NOMO-1 (cell line): ENCODE results near the gene UBXN11.

Experiments
- DNase-seq, 2 experiments: peaks; one replicate each; lab custom pipeline; 2025; ENCODE audit not compliant: unreplicated experiment in 2 of 2; lab: John Stamatoyannopoulos, UW

UBXN11 gene

DNA sequence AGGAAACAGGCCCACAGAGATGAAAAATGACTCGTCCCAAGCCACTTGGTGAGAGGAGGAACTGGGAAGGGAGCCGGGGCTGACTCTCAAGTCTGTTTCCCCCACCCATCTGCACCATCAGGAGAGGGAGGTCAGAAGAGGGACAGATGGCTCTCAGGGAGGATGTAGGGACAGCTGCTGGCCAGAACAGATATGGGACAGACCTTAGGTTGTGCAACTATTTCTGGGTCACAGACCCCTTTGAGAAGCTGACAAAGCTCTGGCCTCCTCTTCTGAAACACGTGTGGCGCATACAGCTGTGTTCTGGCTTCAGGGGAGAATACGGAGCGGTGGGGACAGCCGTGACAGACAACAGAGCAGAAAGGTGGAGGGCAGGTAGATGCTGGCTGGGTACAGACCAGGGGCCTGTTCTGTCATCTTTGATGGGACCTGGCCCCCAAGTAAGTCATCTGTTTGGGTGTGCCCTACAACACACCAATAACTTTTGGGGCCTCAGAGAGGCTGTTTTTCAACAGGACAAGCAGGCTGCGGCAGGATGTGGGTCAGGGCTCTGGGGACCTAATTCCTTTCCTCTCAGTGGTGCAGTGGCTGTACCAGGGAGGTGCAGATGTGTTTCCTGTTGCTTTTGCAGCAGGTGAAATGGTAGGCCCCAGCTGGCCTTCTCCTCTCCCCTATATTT, 19.3 kb downstream of the UBXN11 start:
- peak in 1 of 2 experiments; percentile 16 for DNase-seq

DNA sequence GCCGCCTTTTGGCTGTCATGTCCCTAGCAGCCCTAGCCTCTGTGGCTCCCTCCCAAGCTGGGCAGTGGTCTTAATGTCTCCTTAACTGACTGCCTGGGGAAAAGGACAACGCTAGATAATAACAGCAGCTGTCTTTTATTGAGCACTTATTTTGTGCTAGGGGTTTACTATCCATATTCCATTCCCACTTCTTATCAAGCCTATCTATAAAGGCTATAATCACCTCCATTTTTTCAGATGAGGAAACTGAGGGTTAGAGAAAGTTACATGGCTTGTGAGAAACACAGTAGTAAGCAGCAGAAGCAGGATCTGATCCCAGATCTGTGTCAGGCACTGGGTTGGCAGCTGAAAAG, 20.4 kb downstream of the UBXN11 start:
- no peak for DNase-seq

DNA sequence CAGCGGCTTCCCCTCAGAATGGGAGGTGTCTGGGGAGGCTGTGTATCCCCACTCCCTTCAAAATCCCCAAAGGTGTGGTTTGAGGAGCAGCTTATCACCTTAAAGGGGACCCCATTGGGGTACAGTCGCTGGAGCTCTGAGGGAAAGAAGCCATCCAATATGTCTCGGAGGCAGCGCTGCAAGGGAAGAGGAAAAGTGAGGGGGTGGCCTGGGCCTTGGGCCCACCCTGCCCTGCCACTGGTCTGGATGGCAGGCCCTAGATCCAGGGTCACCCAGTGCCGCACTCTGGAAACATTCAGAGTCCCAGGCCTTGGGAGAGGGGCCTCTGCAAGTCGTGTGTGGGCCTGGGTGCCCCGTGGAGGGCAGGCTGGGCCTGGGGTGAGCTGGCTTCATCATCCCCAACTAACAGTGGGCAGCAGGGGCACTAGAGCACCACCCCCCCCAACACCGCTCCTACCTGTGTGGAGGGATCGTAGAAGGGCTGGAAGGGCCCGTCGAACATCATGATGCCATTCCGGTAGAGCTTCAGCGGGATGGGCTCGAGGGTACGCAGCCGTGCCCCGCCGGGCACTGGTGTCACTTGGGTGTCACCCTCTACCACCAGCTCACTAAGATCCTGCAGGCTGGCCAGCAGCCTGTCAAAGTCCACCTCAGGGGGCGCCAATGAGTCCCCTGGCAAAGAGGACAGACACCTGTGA, 20.9 kb downstream of the UBXN11 start:
- DNase-seq = no peak

DNA sequence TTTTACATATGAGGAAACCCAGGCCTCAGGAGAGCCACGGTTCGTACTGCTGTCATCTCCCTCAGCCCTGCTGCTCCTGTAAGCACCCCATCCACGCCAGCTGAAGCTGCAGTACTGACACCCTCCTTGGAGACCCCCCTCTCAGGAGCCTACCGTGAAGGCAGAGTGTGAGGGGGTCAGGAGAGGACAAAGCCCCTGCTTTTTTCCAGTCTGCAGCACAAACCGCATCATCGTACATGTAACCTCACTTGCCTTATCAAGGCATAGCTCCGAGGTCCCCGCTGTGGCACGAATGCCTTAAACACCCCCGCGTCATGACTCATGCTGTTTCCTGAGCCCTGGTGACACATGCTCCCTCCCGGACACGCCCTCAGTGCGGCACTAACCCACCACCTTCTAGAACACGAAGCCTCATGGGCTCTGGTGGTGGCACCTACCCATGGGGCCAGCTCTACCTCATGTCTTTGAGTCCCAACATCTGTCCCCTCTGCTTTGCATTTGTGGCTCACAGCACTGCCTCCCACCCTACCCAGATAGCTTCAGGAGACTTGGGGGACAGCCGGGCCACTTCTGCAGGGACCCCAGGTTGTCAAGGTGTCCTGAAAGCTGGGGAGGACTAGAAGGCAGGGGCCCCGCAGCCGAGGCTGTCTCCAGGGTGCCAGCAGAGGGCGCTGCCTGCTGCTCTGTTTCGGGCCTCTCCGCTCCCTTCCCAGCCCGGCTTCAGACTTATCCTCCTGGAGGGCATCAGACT, 21.7 kb downstream of the UBXN11 start:
- peak; percentile 85 to 91 for DNase-seq

DNA sequence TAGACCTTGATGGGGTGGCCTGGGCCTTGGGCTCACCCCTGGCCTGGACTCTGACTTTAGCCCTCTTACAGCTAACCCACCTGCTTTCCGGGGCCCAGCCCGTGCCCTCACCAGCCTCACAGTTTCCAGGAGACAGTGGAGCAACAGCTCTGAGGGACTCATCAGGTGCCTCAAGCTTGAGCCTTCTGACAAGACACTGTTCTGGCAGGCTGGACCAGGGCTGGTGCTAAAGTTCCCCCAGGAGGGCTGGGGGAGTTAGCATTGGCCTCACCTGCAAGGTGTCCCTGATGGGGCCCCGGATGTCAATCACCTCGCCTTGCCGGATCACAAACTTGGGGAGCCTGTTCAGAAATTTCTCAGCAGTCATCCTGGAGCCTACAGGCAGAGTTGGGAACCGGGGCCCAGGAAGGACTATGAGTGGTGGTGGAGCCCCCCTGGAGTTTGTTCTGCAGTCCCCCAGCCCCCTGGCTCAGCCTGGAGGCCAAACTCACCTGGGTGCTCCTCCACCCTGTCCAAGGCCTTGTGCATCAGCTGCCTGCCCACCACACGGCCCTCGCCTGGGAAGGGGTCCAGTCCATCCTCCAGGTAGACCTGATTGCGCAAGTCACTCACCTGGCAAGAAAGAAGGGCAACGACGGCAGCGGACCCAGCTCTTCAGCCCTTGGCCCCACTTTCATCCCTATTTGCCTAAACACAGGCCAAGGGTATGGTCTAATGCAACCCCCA, 22.4 kb downstream of the UBXN11 start:
- DNase-seq = no peak

DNA sequence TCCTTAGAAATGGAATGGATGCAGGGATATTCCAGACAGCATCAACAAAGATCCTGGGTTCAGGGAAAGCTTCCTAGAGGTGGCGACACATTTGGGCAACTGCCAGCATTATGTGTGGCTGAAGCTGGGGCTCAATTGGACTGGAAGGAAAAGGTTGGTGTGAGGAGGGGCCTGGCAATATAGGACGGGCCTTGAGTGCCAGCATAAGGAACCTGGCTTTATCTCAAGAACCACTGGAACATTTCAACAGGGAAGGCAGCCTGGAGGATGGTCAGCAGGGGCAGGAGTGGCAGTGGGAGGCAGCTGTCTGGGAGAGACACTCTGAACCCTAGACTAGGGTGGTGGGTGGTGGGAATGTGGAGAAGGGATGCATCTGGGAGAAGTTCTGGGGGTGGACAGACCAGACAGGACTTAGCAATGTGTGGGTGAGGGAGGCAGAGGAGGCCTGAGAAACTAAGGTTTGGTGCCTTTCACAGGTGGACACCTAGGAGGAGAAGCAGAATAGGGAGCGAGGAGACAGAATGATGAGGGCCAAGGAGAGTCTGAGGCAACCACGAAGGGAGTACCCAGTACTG, 23.1 kb downstream of the UBXN11 start:
- DNase-seq = no peak

DNA sequence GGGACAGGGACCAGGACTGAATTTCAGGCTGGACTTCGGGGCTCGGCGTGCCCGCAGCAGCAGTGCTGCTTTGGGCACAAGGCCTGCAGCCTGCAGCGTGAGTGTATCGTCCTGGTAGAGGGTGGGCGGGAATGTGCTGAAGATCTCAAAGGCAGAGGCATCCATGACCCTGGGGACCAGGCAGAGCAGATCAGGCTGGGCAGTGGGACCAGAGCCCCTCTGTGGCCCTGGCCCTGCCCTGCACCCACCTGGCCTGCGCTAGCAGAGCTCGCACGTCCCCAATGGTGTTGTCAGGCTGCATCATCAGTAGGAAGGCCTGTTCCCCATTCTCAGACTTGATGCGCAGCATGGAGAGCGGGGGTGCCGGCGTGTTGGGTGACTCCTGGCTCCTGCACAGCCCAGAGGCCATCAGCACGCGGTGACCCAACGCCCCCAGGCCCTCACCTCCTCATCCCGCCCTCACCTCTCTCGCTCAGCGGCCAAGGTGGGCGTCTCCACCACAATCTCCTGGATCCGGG, 24.0 kb downstream of the UBXN11 start:
- DNase-seq = no peak

DNA sequence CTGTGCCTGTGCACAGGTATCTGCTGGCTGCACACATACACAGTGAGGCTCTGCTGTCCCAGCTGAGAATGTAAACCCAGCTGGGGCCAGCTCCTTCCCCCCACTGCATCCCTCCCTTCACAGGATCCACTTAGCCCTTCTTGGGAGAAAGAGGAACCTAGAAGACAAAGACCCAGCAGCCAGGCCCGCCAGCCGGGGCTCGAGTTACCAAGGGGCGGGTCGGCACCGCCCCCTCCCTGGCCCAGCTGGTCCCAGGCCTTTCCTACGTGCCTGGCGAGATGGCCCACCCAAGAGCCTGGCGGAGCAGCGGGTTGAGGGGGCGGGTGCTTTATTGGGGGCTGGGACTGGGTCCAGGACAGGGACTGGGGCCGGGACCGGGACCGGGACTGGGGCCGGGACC, 24.5 kb downstream of the UBXN11 start:
- DNase-seq = no peak

DNA sequence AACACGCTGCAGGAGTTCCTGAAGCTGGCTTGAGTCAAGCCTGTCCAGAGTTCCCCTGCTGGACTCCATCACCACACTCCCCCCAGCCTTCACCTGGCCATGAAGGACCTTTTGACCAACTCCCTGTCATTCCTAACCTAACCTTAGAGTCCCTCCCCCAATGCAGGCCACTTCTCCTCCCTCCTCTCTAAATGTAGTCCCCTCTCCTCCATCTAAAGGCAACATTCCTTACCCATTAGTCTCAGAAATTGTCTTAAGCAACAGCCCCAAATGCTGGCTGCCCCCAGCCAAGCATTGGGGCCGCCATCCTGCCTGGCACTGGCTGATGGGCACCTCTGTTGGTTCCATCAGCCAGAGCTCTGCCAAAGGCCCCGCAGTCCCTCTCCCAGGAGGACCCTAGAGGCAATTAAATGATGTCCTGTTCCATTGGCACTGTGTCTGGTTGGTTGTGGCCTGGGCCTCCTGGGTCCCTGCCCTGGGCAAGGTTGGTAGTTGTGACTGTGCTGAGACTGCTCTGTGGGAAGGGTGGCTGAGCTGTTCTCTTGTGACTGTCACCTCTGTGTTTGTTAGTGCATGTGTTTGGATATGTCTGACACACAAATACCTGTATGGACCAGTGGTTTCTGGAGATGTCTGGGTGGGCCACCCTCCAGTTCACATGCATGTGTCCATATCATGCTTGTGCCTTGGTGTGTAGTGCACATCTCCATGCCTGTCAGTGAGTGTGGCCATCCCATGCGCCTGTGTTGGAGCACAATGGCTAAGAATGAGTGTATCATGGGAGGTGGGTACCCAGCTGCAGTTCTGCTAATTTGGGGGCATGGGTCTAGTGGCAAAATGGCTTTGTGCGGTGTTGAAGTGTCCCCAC, 25.1 kb downstream of the UBXN11 start:
- DNase-seq = no peak

DNA sequence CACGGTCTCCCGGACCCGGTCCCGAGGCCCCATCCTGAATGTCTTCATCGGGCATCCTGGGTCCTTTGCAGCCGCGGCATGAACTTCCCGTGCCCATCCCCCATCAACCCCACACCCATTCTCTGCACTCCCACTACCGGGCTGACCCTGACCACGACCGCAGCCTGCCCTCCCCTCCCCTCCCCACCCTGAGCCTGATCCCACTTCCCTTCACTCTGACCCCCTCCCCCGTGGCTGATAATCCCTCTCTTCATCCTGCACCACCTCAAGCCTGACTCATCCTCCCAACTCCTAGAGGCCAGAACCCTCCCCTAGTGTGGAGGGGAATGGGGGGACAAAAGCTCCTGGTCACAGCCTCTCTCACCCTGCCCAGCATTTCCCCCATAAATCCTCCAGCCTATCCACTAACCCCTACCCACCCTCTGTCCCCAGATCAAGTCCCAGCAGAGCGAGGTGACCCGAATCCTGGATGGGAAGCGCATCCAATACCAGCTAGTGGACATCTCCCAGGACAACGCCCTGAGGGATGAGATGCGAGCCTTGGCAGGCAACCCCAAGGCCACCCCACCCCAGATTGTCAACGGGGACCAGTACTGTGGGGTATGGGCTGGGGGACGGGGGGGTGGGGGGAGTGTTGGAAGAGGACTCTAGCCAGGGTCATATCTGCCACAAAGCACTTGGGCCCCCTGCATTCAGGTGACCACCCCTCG, 25.9 kb downstream of the UBXN11 start:
- DNase-seq = no peak

DNA sequence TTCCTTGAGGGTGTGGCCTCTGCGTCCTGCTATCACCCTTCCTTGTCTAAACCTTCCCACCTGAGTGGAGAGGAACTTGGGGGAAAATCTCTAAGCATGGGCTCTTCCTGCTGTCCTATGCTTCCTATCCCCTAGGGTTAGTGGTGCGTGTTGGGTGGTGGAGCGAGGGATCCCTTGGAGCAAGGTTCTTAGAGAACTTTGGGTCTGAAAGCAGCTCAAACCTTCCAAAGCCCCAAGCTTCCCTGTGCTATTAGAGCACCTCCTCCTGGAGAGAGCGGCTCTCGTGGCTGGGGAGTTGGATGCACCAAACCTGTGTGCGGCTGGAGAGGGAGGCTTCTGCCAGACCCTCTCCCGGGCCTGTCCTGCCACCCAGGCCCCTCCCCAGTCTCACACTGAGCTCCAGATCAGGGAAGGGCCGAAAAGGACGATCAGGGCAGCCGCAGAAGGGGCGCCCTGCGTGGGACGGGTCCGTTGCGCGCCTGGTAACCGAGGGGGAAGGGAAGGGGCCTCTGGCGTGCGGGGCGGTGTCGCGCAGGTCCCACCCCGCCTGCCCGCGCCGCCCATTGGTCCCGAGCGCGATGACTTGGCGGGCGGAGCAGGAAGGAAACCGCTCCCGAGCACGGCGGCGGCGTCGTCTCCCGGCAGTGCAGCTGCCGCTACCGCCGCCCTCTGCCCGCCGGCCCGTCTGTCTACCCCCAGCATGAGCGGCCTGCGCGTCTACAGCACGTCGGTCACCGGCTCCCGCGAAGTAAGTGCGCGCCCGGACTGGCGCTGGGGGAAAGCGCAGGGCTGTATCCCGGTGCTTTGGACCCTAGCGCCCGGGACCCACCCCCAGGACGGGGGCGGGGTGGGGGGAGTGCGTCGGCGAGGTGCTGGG, 26.7 kb downstream of the UBXN11 start, which contains the start of gene SH3BGRL3:
TSS of gene SH3BGRL3 (plus strand) at position 631 of the 877 bp plus-strand sequence. CDS start at position 701, 70 bp downstream.
- peak; percentile 87 to 93 for DNase-seq

DNA sequence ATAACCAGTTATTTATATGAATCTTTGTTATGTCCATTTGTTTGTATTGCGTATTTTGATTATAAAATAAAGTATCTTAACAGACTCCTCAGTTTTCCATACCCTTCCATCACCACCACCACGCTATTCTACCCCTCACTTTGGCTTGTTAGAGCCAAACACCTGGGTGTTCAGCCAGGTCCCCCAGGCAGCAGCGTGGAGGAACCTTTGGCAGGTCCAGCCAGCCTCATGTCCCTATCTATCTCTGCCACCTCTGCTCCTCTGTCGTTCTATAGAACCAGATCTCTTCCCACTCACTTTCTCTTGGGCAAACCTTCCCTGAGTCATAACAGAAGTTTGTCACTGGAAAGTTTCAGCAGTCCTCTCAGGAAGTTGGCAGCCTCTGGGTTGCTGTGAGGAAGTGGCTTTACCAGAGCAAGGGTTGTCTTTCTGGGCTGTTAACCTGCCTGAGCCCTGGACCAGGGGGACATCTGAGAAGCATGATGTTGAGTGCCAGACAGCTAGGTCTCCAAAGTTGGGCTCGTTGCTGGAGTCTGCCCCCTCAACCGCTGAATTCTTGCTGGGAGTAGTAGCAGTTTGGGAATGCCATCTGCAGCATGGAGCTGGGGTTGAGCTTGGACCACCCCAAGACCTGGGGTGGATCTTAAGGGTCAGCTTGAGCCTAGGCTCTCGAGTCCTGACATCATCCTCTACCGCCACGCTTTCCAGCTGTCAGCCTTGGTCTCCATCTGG, 27.5 kb downstream of the UBXN11 start:
- peak; percentile 39 to 46 for DNase-seq

DNA sequence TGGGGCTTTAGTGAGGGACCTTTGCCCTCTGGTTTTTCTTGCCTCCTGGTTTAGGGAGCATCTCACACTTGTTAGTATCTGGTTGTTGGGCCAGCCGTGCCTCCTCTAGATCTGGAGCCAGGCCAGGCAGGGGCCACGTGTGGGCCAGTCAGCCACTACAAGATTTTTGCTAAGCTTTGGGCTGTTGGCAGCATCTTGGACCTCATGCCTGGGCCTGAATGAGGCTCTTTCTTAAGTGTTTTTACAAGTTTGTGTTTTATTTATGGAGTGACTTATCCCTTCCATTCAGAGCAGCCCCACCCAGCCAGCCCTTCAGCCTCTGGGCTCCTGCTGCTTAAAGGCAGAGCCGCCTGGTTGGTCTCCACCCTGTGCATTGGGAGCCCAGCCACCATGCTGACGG, 28.1 kb downstream of the UBXN11 start:
- no peak for DNase-seq

DNA sequence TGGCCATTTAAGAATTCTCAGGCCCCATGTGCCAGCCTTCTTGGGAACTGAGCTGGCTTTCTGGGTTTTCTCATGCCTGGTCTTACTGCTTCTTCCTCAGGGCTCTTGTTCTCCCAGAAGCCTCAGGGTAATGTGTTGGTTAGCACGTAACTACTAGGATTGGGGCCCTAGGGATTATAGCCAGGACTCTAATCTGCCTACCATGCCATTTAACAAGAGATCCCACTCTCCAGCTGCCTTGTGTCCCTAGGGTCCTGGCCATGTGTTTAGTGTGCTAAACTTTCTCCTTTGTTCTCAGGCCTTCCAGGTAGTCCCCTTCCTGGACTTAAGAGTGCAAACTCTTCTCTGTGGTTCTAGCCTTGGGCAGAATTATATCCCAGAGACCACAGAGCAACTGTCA, 28.7 kb downstream of the UBXN11 start:
- no peak for DNase-seq

DNA sequence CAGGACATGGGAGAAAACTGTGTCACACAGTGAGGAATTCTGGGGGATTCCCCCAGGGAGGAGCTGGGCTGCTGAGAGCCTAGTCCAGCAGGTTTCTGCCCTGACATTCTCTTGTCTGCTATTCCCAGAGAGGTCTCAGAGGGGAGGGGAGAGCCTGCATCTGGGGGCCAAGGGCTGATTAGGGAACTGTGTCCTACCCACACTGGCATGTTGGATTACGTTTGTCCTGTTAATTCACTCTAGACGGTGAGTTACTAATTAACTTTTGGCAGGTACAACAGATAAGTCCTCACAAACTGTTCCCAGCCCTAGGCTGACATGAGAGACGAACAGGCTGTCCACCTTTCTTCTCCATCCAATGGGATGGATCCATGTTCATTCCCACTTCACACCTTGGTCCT, 29.2 kb downstream of the UBXN11 start:
- DNase-seq = no peak

DNA sequence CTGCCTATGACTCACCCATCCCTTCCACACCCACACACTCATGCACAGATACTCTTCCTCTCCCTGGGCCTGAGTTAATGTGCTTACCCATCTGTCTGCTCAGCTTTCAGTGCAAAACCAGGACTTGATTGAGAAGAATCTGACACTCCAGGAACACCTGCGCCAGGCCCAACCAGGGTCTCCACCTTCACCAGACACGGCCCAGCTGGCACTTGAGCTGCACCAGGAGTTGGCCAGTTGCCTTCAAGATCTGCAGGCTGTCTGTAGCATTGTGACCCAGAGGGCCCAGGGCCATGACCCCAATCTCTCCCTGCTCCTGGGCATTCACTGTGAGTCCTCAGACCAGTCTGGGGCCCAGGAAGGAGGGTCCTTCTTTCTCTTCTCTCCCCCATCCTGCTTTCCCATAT, 30.0 kb downstream of the UBXN11 start:
- peak; percentile 81 to 92 for DNase-seq
